NCI-H774 (cell line): ENCODE measurements around the gene KIF4B.

ENCODE experiments used
- DNase-seq: peaks from one replicate; lab custom pipeline; 2025; lab: John Stamatoyannopoulos, UW

The KIF4B gene

GRCh38 chr5:155052532-155052931, 39.0 kb downstream of the KIF4B start:
- no peak for DNase-seq

GRCh38 chr5:155053501-155053900, 39.9 kb downstream of the KIF4B start:
- no peak for DNase-seq

GRCh38 chr5:155056644-155057269, 43.2 kb downstream of the KIF4B start:
- DNase-seq, result no peak

GRCh38 chr5:155057626-155058025, 44.1 kb downstream of the KIF4B start:
- no peak for DNase-seq

- no peak for DNase-seq
Measured at GRCh38 chr5:155064580-155064979, 51.0 kb downstream of the KIF4B start.

- DNase-seq, result no peak
Measured at GRCh38 chr5:155066886-155067595, 53.5 kb downstream of the KIF4B start.
